Suprapubic skin (tissue), 3 donors: ENCODE results near the gene ADTRP.

Experiments used
- POLR2A ChIP-seq, 2 donors: fragments of 450-650 bp; IDR thresholded peaks; one replicate each; pipeline ENCODE4 v1.6.1; 2017; ENCODE audit warnings: antibody characterized with exemption in 2 of 2, mild to moderate bottlenecking in 2 of 2, moderate library complexity in 2 of 2
- TF ChIP-seq, protein P1 (sequence below), 2 donors: fragments of 200-600 bp in 1 of 2; fragments of 450-650 bp in 1 of 2; sonication (generic) in 1 of 2; IDR thresholded peaks; one replicate each; pipeline ENCODE4 v1.5.1; 2016 to 2019; ENCODE audit warnings: antibody characterized with exemption in 2 of 2, mild to moderate bottlenecking in 1 of 2, moderate library complexity in 1 of 2

DNA sequence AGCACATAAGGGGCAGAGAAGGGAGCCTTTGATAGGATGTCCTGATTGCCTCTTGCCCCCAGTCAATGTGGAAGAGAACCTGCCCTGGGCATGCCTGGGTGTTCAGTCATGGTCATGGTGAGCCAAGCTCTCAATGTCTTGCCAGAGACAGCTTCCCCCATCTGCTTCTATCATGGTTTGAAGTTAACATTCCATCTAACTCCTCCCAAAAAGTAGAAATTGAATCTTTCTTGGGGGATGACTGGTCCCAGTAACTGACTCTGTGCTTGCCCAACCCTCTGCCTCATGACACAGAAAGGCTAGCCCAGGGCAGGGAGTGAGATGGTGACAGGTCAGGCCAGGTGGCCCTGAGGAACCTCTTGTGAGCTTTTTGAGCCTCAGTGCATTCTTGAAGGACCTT is 60.1 kb downstream of the ADTRP start:
- TF ChIP-seq, protein P1, sequence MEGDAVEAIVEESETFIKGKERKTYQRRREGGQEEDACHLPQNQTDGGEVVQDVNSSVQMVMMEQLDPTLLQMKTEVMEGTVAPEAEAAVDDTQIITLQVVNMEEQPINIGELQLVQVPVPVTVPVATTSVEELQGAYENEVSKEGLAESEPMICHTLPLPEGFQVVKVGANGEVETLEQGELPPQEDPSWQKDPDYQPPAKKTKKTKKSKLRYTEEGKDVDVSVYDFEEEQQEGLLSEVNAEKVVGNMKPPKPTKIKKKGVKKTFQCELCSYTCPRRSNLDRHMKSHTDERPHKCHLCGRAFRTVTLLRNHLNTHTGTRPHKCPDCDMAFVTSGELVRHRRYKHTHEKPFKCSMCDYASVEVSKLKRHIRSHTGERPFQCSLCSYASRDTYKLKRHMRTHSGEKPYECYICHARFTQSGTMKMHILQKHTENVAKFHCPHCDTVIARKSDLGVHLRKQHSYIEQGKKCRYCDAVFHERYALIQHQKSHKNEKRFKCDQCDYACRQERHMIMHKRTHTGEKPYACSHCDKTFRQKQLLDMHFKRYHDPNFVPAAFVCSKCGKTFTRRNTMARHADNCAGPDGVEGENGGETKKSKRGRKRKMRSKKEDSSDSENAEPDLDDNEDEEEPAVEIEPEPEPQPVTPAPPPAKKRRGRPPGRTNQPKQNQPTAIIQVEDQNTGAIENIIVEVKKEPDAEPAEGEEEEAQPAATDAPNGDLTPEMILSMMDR (IDR thresholded peaks at IDR 0.05): no peak
- TF ChIP-seq POLR2A (IDR thresholded peaks at IDR 0.05): no peak
